ENCODE measurements around the gene CT47A1.

- no peak for TF ChIP-seq CTCF (IDR thresholded peaks at IDR 0.05; ENCODE audit: borderline replicate concordance, extremely low read depth, low read length, poor library complexity, severe bottlenecking)
- no peak for TF ChIP-seq EZH2 (IDR thresholded peaks at IDR 0.05; ENCODE audit: borderline replicate concordance, low read depth, low read length, severe bottlenecking)
These were observed 44.5 kb upstream of the CT47A1 start for GRCh38 chrX:121030083-121030482.
